GM21786 (cell line): ENCODE data around the gene ZNF335.
"Not testable (repeated sequence)": the region's sequence is repeated elsewhere in the genome, so short reads cannot be mapped to it uniquely, and the experiment has no call there.

Source experiments
- ATAC-seq: cut with Tn5 transposase; IDR thresholded peaks from one replicate; pipeline ENCODE4 v1.9.1; 2021; ENCODE audit not compliant: unreplicated experiment

Gene ZNF335

GRCh38 chr20:45934586-45935415 is 37.2 kb downstream of the ZNF335 start, which contains the start of gene PCIF1:
Gene PCIF1 (plus strand): TSS chr20:45934683. CDS start chr20:45939000, 4,317 bp downstream.
- peak; percentile 60 for ATAC-seq

- ATAC-seq = peak; percentile 12
Observed at GRCh38 chr20:45934046-45934585, 37.9 kb downstream of the ZNF335 start.

GRCh38 chr20:45933266-45934045 is 38.5 kb downstream of the ZNF335 start:
- peak; percentile 31 for ATAC-seq

DNA sequence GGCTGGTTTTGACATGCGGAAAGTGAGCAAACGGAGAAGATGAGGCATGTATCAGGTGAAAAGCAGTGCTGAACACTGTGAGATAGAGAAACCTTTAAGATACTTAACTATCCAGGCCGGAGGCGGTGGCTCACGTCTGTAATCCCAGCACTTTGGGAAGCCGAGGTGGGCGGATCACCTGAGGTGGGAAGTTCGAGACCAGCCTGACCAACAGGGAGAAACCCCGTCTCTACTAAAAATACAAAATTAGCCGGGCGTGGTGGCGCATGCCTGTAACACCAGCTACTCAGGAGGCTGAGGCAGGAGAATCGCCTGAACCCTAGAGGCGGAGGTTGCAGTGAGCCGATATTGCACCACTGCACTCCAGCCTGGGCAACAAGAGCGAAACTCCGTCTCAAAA is 40.3 kb downstream of the ZNF335 start:
- ATAC-seq = not testable (repeated sequence)

DNA sequence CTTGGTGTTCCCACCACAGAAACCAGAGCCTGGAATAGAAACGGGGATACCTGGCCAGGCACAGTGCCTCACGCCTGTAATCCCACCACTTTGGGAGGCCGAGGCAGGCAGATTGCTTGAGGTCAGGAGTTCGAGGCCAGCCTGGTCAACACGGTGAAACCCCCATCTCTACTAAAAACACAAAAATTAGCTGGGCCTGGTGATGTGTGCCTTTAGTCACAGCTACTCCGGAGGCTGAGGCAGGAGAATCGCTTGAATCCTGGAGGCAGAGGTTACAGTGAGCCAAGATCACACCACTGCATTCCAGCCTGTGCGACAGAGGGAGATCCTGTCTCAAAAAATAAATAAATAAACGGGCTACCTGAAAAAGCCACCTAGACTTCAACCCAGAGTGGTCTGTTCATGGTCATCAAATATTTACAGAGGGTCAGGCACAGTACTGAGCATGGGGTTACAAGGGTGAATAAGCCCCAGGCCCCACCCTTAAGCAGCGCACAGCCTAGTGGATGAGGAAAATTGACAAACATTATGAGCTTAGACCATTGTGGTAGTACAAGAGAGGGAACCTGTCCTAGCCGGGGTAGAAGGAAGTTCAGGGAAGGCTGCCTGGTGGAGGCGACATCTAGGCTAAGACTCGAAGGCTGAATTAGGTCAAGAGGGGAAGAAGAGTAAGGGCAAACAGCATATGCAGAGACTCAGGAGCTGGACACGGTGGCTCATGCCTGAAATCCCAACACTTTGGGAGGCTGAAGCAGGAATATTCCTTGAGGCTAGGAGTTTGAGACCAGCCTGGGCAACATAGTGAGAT is 44.7 kb downstream of the ZNF335 start:
- no peak for ATAC-seq

DNA sequence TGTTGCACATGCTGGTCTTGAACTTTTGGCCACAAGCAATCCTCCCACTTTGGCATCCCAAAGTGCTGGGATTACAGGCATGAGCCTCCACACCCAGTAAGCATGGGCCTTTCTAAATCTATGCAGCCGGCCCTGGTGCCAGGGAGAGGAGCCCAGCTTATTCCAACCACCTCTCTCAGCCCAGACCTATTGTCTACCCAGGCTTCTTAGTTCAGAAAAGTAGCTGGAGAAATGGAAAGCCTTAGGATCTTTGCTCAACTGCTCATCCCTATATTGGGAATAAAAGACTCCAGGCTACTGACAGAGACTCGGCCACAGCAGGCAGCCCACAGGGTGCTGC is 45.3 kb downstream of the ZNF335 start:
- ATAC-seq = no peak

DNA sequence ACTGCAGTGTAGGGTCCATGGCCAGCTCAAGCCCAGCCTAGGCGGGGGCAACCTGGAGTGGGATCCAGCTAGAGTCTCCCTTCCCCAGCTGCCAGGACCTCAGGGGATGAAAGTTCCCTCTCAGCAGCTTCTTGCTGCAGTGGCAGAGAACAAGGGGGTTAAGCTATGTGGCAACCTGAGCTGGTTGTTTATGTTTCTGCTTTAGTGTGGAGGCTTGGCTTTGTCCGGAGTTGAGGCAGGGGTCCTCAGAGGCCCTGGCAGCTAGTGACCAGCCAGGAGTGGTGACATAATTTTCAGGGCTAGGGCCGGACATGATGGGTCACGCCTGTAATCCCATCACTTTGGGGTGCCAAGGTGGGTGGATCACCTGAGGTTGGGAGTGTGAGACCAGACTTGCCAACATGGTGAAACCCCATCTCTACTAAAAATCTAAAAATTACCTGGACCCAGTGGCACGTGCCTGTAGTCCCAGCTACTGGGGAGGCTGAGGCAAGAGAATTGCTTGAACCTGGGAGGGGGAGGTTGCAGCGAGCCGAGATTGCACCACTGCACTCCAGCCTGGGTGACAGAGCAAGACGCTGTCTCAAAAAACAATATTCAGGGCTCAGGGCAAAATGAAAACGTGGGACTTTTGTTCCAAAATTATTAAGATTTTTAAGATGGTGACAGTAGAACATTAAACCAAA is 46.0 kb downstream of the ZNF335 start:
- ATAC-seq = no peak

- no peak for ATAC-seq
Observed at GRCh38 chr20:45924391-45925261, 47.4 kb downstream of the ZNF335 start.

DNA sequence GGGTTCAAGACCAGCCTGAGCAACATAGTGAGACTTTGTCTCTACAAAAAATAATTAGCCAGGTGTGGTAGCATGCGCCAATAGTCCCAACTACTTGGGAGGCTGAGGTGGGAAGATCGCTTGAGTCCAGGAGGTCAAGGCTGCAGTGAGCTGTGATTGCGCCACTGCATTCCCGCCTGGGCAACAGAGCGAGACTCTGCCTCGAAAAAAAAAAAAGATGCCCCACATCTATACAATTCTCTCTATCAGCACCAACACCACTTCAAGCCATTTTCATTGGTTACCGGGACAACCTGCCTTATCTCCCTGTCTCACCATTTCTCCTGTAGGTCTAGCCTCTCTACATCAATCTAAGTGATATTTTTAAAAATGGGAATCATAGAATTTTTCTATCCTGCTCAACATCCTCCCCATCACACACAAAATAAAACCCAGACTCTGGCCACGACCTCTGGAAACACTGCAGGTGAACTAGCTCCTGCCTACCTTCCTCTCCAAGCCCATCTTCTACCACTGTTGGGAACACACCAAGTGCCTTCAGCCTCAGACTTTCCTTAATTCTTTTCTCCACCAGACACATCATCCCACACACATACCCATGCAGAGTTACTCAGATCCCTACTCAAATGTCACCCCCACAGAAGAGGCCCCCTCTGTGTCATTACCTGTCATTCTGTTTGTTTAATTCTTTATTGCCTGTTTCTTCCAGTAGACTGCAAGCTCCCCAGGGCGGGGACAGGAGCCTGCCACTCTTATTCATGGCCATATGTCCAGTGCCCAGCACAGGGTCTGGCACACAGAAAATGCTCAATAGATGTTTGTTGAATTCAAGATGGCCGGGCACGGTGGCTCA is 50.4 kb downstream of the ZNF335 start:
- no peak for ATAC-seq

DNA sequence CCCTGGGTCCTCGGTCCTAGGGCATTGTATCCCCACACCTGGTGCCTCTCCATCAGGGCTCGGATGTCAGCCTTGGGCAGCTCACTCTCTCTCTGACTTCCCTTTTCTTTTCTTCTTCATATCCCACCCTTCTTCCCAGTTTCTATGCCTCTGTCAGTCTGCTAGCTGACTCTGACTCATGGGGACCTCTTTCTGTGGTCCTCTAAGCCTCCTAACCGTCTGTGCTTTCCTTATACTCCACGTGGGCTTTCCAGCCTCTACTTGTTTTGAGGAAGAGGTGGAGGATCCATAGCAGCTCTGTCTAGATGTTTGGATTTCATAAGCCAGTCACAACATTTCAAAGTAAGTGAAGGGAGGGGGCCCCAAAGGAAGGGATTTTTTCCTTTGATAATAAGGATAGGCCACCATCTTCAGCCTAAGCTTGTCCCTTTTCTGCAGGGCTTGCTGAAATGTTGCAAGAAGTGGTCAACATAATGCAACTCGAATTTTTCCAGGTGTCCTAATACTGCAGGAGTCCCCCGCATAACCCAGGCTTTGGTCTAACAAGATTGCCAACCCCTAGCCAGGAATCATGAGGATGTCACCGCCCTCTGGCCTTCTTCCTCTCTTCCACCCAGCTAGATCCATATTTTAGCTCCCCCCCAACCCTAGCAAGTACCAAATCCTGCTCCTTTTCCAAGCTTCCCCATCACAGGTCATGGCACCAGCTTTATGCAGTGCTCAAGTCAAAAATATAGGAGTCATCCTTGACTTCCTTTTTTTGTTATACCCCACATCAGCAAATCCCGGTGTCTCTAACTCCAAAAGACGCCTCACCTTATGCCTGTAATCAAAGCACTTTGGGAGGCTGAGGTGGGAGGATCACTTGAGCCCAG is 51.3 kb downstream of the ZNF335 start:
- ATAC-seq = no peak

GRCh38 chr20:45919542-45920399 is 52.2 kb downstream of the ZNF335 start:
- no peak for ATAC-seq

DNA sequence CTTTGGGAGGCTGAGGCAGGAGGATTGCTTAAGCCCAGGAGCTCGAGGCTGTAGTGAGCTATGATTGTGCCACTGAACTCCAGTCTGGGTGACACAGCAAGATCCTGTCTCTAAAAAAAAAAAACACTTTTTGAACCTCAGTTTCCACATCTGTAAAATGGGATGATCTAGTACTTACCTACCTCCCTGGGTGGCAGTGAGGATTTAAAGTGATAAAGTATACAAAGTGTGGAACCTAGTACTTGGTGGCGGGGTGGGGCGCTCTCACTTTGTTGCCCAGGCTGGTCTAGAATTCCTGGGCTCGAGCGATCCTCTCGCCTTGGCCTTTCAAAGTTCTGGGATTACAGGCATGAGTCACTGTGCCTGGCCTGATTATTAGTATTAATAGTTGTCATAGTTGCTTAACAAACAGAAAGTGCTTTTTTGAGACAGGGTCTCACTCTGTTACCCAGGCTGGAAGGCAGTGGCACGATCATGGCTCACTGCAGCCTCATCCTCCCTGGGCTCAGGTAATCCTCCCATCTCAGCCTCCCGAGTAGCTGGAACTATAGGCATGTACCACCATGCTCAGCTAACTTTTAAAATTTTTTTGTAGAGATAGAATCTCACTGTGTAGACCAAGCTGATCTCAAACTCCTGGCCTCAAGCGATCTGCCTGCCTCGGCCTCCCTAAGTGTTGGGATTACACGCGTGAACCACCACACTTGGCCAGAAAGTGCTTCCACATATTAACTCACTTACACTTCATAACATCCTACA is 53.0 kb downstream of the ZNF335 start:
- no peak for ATAC-seq

- ATAC-seq = no peak
Observed at GRCh38 chr20:45918182-45918737, 53.7 kb downstream of the ZNF335 start.

- ATAC-seq = no peak
Observed at GRCh38 chr20:45917790-45918141, 54.2 kb downstream of the ZNF335 start.

DNA sequence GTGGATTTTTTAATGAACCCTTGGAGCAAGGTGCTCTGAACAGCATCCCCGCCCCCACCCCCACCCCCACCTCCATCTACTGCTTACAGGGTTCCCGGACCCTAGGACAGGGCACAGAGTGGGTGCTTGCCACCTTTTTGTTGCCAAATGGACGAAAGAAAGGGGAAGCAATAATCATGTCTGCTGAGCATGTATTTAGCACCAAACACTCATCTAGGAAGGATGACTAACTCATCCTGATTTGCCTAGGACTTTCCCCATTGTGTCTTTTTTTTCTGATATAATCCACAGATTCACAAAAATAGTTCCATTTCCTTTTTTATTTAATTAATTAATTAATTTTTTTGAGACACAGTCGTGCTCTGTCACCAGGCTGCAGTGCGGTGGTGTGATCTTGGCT is 58.9 kb downstream of the ZNF335 start:
- no peak for ATAC-seq

- ATAC-seq = no peak
Observed at GRCh38 chr20:45912344-45912682, 59.7 kb downstream of the ZNF335 start.
